Measurements from ENCODE around the gene CSNK1A1. TPM values are rescaled to one million over a fixed set of nuclear protein-coding genes. Genes with fewer than 3 reads are reported as not detected.
A peak's percentile ranks its signal among the peaks of the same experiment; 100 is the strongest.

CSNK1A1 gene
- total RNA-seq, 2 donors from 2014 or later = 198 to 214 TPM

DNA sequence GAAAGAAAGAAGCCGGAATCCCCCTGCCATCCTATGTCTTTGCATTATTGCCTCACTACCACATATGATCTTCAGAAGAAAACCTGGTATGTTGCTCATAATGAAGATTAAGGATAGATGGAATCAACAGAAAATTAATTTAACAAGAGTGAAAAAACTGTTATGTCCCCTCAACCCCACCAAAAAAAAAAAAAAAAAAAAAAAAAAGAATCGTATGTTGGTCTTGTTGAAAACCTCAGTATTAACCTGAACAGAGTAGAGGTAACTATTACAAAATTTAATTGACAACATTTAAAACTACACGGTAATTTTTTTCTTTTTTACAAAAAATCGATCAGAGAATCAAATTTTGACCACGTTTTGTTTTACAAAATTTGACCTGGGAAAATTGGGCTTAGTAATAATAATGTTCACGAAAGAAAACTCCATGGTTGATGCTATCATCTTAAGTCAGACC is 827 bp upstream of the CSNK1A1 start:
- no peak for DNase-seq
- Histone ChIP-seq H3K4me1 (ENCODE audit: control insufficient read depth, insufficient read depth, low read length) (no peaks in the 10 kb centered on the region), H3K36me3 (ENCODE audit: control insufficient read depth, insufficient read depth, low read length) (peaks cover 29% of the 10 kb centered on the region), H3K9ac (ENCODE audit: extremely low read depth, low read length, poor library complexity, severe bottlenecking) (peak overlapping the region; percentile 98), H3K27ac (ENCODE audit: low read depth, low read length) (peak overlapping the region; percentile 95), H3K4me3 (ENCODE audit: low read length) (peak overlapping the region; percentile 94), H3K9me3 (ENCODE audit: control insufficient read depth, low read length) (no peaks in the 10 kb centered on the region), H3K27me3 (ENCODE audit: control insufficient read depth, insufficient read depth, low read length, poor library complexity, severe bottlenecking) (no peaks in the 10 kb centered on the region)
- 33% methylated on average over 4 of the region's 6 CpGs; no CpG with 5 or more reads in 1 of the 2 experiments for WGBS, 2 experiments (ENCODE audit: insufficient coverage in 1 of 2, insufficient read length in 1 of 2)
- Mint-ChIP-seq H3K27me3 (ENCODE audit: insufficient read depth) (no peaks in the 10 kb centered on the region), H3K4me1 (peaks cover 13% of the 10 kb centered on the region), H3K36me3 (ENCODE audit: low read depth) (peaks cover 28% of the 10 kb centered on the region), H3K27ac (peak overlapping the region; percentile 97), H3K9me3 (no peaks in the 10 kb centered on the region), H3K4me3 (peak overlapping the region; percentile 100)
- TF ChIP-seq, protein P1, sequence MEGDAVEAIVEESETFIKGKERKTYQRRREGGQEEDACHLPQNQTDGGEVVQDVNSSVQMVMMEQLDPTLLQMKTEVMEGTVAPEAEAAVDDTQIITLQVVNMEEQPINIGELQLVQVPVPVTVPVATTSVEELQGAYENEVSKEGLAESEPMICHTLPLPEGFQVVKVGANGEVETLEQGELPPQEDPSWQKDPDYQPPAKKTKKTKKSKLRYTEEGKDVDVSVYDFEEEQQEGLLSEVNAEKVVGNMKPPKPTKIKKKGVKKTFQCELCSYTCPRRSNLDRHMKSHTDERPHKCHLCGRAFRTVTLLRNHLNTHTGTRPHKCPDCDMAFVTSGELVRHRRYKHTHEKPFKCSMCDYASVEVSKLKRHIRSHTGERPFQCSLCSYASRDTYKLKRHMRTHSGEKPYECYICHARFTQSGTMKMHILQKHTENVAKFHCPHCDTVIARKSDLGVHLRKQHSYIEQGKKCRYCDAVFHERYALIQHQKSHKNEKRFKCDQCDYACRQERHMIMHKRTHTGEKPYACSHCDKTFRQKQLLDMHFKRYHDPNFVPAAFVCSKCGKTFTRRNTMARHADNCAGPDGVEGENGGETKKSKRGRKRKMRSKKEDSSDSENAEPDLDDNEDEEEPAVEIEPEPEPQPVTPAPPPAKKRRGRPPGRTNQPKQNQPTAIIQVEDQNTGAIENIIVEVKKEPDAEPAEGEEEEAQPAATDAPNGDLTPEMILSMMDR (conservative IDR thresholded peaks at IDR 0.05) = no peak

DNA sequence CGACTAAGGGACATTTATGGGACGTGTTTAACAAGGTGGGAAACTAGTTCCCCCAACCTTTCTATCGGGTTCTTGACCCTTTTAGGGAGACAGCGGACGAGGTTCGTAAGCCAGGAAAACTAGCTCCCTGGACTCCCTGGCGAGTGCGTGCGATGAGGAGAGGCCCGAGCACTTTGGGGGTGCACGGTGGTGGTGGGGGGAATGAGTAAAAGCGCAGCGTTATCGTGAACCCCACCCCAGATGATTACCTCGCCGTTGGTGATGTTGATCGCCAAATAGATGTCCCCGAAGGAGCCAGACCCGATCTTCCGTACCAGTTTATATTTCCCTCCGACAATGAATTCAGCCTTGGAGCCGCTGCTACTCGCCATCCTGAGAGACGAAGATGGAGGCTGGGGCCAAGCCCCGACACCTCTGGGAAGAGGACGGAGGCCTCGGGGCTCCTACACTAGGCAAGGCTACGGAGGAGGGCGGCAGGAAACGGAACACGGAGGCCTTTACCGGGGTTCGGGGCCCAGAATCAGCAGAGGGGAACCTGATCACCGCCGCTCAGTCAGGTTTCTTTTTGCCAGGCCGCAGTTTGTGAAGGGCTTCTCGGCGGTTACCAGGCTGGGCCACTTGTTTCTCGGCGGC is 529 bp downstream of the CSNK1A1 start:
- H3K4me1 ChIP-seq (ENCODE audit: control insufficient read depth, insufficient read depth, low read length) = no peaks in the 10 kb centered on the region
- Mint-ChIP-seq H3K4me1 (peaks cover 17% of the 10 kb centered on the region), H3K27ac (peak overlapping the region; percentile 97), H3K4me3 (peak overlapping the region; percentile 100), H3K9me3 (no peaks in the 10 kb centered on the region), H3K36me3 (ENCODE audit: low read depth) (peaks cover 41% of the 10 kb centered on the region), H3K27me3 (ENCODE audit: insufficient read depth) (no peaks in the 10 kb centered on the region)
- 0% methylated on average over 31 to 40 of the region's 40 CpGs for WGBS, 2 experiments (ENCODE audit: insufficient coverage in 1 of 2, insufficient read length in 1 of 2)
- H3K27ac ChIP-seq (ENCODE audit: low read depth, low read length) = peak overlapping the region; percentile 95
- H3K27me3 ChIP-seq (ENCODE audit: control insufficient read depth, insufficient read depth, low read length, poor library complexity, severe bottlenecking) = no peaks in the 10 kb centered on the region
- peak overlapping the region; percentile 98 for H3K9ac ChIP-seq (ENCODE audit: extremely low read depth, low read length, poor library complexity, severe bottlenecking)
- peaks cover 42% of the 10 kb centered on the region for H3K36me3 ChIP-seq (ENCODE audit: control insufficient read depth, insufficient read depth, low read length)
- H3K4me3 ChIP-seq (ENCODE audit: low read length) = peak overlapping the region; percentile 94
- DNase-seq = no peak
- no peaks in the 10 kb centered on the region for H3K9me3 ChIP-seq (ENCODE audit: control insufficient read depth, low read length)
- TF ChIP-seq, protein P1 (conservative IDR thresholded peaks at IDR 0.05) = no peak

DNA sequence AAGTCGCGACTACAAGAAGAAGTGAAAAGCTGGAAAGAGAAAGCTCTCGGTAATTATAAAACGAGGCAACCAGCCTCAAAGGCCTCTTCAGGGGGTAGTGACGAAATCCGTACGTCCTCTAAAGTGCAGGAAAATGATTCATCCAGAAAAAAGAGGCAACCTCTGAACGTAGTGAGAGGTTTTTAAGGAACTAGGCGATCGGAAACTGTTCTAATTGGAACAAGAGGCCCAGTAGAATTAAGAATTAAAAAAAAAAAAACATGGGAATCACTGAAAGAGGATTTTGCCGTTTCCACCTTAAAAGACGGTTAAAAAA is 1.0 kb downstream of the CSNK1A1 start:
- Histone ChIP-seq H3K36me3 (ENCODE audit: control insufficient read depth, insufficient read depth, low read length) (peaks cover 47% of the 10 kb centered on the region), H3K27me3 (ENCODE audit: control insufficient read depth, insufficient read depth, low read length, poor library complexity, severe bottlenecking) (no peaks in the 10 kb centered on the region), H3K4me1 (ENCODE audit: control insufficient read depth, insufficient read depth, low read length) (peaks cover 4% of the 10 kb centered on the region), H3K9ac (ENCODE audit: extremely low read depth, low read length, poor library complexity, severe bottlenecking) (peak overlapping the region; percentile 98), H3K9me3 (ENCODE audit: control insufficient read depth, low read length) (no peaks in the 10 kb centered on the region), H3K27ac (ENCODE audit: low read depth, low read length) (peak overlapping the region; percentile 95), H3K4me3 (ENCODE audit: low read length) (peak overlapping the region; percentile 94)
- WGBS, 2 experiments (ENCODE audit: insufficient coverage in 1 of 2, insufficient read length in 1 of 2) = 0 to 1% methylated on average over 12 of the region's 12 CpGs
- Mint-ChIP-seq H3K4me3 (peak overlapping the region; percentile 100), H3K36me3 (ENCODE audit: low read depth) (peaks cover 45% of the 10 kb centered on the region), H3K9me3 (no peaks in the 10 kb centered on the region), H3K27ac (peak overlapping the region; percentile 97), H3K27me3 (ENCODE audit: insufficient read depth) (no peaks in the 10 kb centered on the region), H3K4me1 (peaks cover 21% of the 10 kb centered on the region)
- TF ChIP-seq, protein P1 (conservative IDR thresholded peaks at IDR 0.05) = no peak
- no peak for DNase-seq
